HepG2 (cell line): ENCODE data around the gene PDE4D. TPM values are rescaled to one million over a fixed set of nuclear protein-coding genes. Genes with fewer than 3 reads are reported as not detected.

Experiments used
- ATAC-seq: fragments of 200-7000 bp; cut with Tn5 transposase; 3 replicates; pipeline ENCODE4 v1.9.1; 2020; ENCODE audit warnings: mild to moderate bottlenecking, moderate library complexity
- BruUV-seq: library from RNA; stranded (reverse); fragments of 400-500 nt; replicated peaks from 2 replicates; lab custom pipeline; 2021; lab: Mats Ljungman, UMichigan
- CTCF ChIA-PET: fragments of 300-600 bp; formaldehyde crosslinking; extraction: SDS; loops from one replicate; lab custom pipeline; 2021; ENCODE audit warnings: low total read pairs, inconsistent platforms, low intra/inter-chr PET ratio; lab: Yijun Ruan, JAX
- POLR2A ChIA-PET: fragments of 350-600 bp; sonication (Branson Sonifier 250); formaldehyde crosslinking; loops from one replicate; lab custom pipeline; 2020; ENCODE audit warnings: antibody characterized with exemption, inconsistent platforms; lab: Yijun Ruan, JAX
- DNase-seq: peaks from one replicate; pipeline ENCODE4 v3.0.0-alpha.2; 2015; ENCODE audit warnings: low spot score
- FAIRE-seq: peaks from 3 replicates; lab custom pipeline; 2011; peaks lifted over from hg19 to GRCh38; lab: Jason Lieb, UNC
- H2AFZ ChIP-seq: one replicate; pipeline ENCODE4 v1.6.1; 2011; ENCODE audit warnings: low read length, inconsistent platforms
- H3K27ac ChIP-seq: fragments of 300-600 bp; 3 replicates; pipeline ENCODE4 v1.8.0; 2011; ENCODE audit warnings: mixed run types, mild to moderate bottlenecking, mixed read lengths, low read length, inconsistent platforms; ENCODE audit not compliant: insufficient read depth; ENCODE audit errors: extremely low read length
- H3K27me3 ChIP-seq, 2 experiments: fragments of 200-600 bp in 1 of 2; 2 replicates in 1 of 2; 3 replicates in 1 of 2; pipeline versions ENCODE4 v1.6.0 to v1.8.0; 2011; ENCODE audit warnings: low read length in 2 of 2, mild to moderate bottlenecking in 2 of 2, moderate library complexity in 2 of 2, inconsistent platforms in 1 of 2; ENCODE audit not compliant: insufficient read depth in 2 of 2, control insufficient read depth in 1 of 2
- H3K36me3 ChIP-seq, 2 experiments: fragments of 200-600 bp in 1 of 2; replicated peaks in 1 of 2; 2 replicates in 1 of 2; 3 replicates in 1 of 2; pipeline versions ENCODE4 v1.5.1 to v1.8.0; 2011; ENCODE audit warnings: low read length in 2 of 2, inconsistent platforms in 1 of 2; ENCODE audit not compliant: insufficient read depth in 2 of 2, control insufficient read depth in 1 of 2
- H3K4me1 ChIP-seq: 2 replicates; pipeline ENCODE4 v1.5.1; 2012; ENCODE audit warnings: low read length, inconsistent platforms; ENCODE audit not compliant: insufficient read depth
- H3K4me2 ChIP-seq: 2 replicates; pipeline ENCODE4 v1.6.0; 2011; ENCODE audit warnings: low read depth, low read length, inconsistent platforms
- H3K4me3 ChIP-seq, 3 experiments: fragments of 200-600 bp in 1 of 3; sonication (generic), shearing (Covaris generic) in 1 of 3; replicated peaks in 1 of 3; 2 replicates each; pipeline ENCODE4 v1.5.1; 2011 to 2016; ENCODE audit warnings: low read length in 3 of 3, inconsistent platforms in 2 of 3, low read depth in 2 of 3, mild to moderate bottlenecking in 2 of 3, control low read depth in 1 of 3, mixed read lengths in 1 of 3; ENCODE audit not compliant: insufficient read depth in 1 of 3
- H3K79me2 ChIP-seq: one replicate; pipeline ENCODE4 v1.6.1; 2011; ENCODE audit warnings: low read length, inconsistent platforms; ENCODE audit not compliant: insufficient read depth
- H3K9ac ChIP-seq: 2 replicates; pipeline ENCODE4 v1.6.0; 2011; ENCODE audit warnings: mild to moderate bottlenecking, low read depth, low read length, inconsistent platforms; ENCODE audit not compliant: insufficient read depth
- H3K9me3 ChIP-seq: 2 replicates; pipeline ENCODE4 v1.5.1; 2012; ENCODE audit warnings: mild to moderate bottlenecking, low read length
- H4K20me1 ChIP-seq: 2 replicates; pipeline ENCODE4 v1.6.0; 2011; ENCODE audit warnings: inconsistent platforms, mild to moderate bottlenecking, low read length, moderate library complexity; ENCODE audit not compliant: insufficient read depth
- KAT7 ChIP-seq: IDR thresholded peaks from 2 replicates; pipeline ENCODE4 v1.6.1; 2018; ENCODE audit warnings: borderline replicate concordance, missing compliant biosample characterization
- KDM1A ChIP-seq: IDR thresholded peaks from 2 replicates; pipeline ENCODE4 v1.6.1; 2016; ENCODE audit warnings: missing compliant biosample characterization
- NCOA5 ChIP-seq: sonication (generic); formaldehyde crosslinking; IDR thresholded peaks from 2 replicates; pipeline ENCODE4 v1.4.0; 2020; ENCODE audit warnings: missing genetic modification reagents
- PAWR ChIP-seq: sonication (generic); formaldehyde crosslinking; IDR thresholded peaks from 2 replicates; pipeline ENCODE4 v1.4.0; 2020; ENCODE audit warnings: missing genetic modification reagents, mild to moderate bottlenecking, borderline replicate concordance
- ZNF546 ChIP-seq: sonication (generic); formaldehyde crosslinking; conservative IDR thresholded peaks from 2 replicates; pipeline ENCODE4 v1.8.1; 2023; ENCODE audit warnings: mild to moderate bottlenecking, missing genetic modification reagents
- ZNF567 ChIP-seq: sonication (generic); formaldehyde crosslinking; IDR thresholded peaks from 2 replicates; pipeline ENCODE4 v1.8.1; 2023; ENCODE audit warnings: mild to moderate bottlenecking, missing genetic modification reagents, borderline replicate concordance
- ZNF781 ChIP-seq: sonication (generic); formaldehyde crosslinking; IDR thresholded peaks from 2 replicates; pipeline ENCODE4 v1.5.1; 2020; ENCODE audit warnings: borderline replicate concordance, mild to moderate bottlenecking, missing genetic modification reagents; ENCODE audit errors: not compliant biosample characterization
- WGBS: methylation state at CpG from one replicate; pipeline ENCODE4 v1.1.6; 2017; ENCODE audit warnings: low lambda C conversion rate; 5-methylcytosine and 5-hydroxymethylcytosine counted together
- in situ Hi-C: cut with HindIII; loops from 2 replicates; pipeline ENCODE4 v1.10.0; 2017; ENCODE audit warnings: low pct_unique_long_range_greater_than_20kb; ENCODE audit not compliant: extremely low pct_ligation_motif_present
- intact Hi-C: fragments of 100-400 bp; cut with micrococcal nuclease; formaldehyde crosslinking; loops from one replicate; pipeline ENCODE4 v1.10.0; 2022; ENCODE audit not compliant: unreplicated experiment
- polyA plus RNA-seq, 8 experiments: library from polyadenylated mRNA; depleted of rRNA in 3 of 8; stranded (reverse) in 7 of 8; unstranded in 1 of 8; fragments of >200 nt; fragmentation: Illumina TruSeq in 4 of 8; extraction: Trizol in 4 of 8; gene quantifications; 2 replicates each; pipeline versions ENCODE4 v1.2.1 to v1.2.3, GENCODE V29; 2011 to 2016; ENCODE audit warnings: low read depth in 4 of 8, missing spikeins in 1 of 8, mixed read lengths in 1 of 8; ENCODE audit not compliant: insufficient read depth in 1 of 8
- total RNA-seq, 5 experiments: library from RNA; depleted of rRNA; stranded (reverse); fragments of >200 nt; fragmentation: Illumina TruSeq; extraction: Trizol; gene quantifications; 2 replicates each; pipeline ENCODE4 v1.2.3, GENCODE V29; 2016; ENCODE audit warnings: low read depth in 1 of 5
- TF ChIP-seq, protein P1 (sequence below): sonication (generic); formaldehyde crosslinking; IDR thresholded peaks from 2 replicates; pipeline ENCODE4 v1.5.1; 2020; ENCODE audit warnings: missing genetic modification reagents, mild to moderate bottlenecking, borderline replicate concordance
- TF ChIP-seq, protein P2 (sequence below), 2 experiments: sonication (generic) in 1 of 2; formaldehyde crosslinking in 1 of 2; IDR thresholded peaks; 2 replicates each; pipeline versions ENCODE4 v1.6.1 to v1.9.0; 2014 to 2022; ENCODE audit warnings: antibody characterized with exemption in 1 of 2, borderline replicate concordance in 1 of 2, inconsistent platforms in 1 of 2, low read depth in 1 of 2, missing genetic modification reagents in 1 of 2

PDE4D gene
- total and polyA plus RNA-seq, 2 of the 13 experiments (the other 11 are each of a cell fraction or from before 2014, with no cell fraction given): 7.0 to 12.2 TPM

DNA sequence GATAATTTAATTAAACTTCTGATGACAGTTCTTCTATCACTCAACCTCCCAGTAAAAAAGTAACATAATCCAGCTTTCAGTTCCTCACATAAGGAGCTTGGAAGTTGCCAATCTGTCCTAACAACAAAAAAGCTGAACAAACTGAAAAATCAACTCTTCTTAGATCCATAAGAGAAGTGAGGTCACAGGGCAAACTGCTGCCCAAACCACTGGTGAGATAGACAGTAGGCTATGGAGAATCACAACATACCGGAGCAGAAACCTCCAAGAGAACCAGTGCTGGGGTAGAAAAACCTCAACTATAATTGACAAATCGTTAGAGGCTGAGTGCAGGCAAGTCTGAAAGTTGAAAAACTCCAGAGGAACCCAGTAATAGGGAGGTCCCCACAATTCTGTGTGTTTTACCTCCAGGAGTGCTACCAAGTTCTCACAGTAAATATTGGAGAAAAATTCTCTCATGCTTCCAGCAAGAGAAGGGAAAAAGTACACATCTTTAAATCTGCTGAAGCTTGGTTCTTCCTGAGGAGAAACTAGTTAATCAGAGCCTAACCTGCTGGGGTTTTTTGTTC, 300.0 kb downstream of the PDE4D start:
- H3K4me2 ChIP-seq: no peak overlapping the region
- TF ChIP-seq ZNF781: no peak
- TF ChIP-seq, protein P1, sequence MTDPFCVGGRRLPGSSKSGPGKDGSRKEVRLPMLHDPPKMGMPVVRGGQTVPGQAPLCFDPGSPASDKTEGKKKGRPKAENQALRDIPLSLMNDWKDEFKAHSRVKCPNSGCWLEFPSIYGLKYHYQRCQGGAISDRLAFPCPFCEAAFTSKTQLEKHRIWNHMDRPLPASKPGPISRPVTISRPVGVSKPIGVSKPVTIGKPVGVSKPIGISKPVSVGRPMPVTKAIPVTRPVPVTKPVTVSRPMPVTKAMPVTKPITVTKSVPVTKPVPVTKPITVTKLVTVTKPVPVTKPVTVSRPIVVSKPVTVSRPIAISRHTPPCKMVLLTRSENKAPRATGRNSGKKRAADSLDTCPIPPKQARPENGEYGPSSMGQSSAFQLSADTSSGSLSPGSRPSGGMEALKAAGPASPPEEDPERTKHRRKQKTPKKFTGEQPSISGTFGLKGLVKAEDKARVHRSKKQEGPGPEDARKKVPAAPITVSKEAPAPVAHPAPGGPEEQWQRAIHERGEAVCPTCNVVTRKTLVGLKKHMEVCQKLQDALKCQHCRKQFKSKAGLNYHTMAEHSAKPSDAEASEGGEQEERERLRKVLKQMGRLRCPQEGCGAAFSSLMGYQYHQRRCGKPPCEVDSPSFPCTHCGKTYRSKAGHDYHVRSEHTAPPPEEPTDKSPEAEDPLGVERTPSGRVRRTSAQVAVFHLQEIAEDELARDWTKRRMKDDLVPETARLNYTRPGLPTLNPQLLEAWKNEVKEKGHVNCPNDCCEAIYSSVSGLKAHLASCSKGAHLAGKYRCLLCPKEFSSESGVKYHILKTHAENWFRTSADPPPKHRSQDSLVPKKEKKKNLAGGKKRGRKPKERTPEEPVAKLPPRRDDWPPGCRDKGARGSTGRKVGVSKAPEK (CRISPR knock-in tag): no peak
- no peak for TF ChIP-seq KAT7 (CRISPR knock-in tag)
- no peak for TF ChIP-seq ZNF546 (CRISPR knock-in tag)
- TF ChIP-seq, protein P2, sequence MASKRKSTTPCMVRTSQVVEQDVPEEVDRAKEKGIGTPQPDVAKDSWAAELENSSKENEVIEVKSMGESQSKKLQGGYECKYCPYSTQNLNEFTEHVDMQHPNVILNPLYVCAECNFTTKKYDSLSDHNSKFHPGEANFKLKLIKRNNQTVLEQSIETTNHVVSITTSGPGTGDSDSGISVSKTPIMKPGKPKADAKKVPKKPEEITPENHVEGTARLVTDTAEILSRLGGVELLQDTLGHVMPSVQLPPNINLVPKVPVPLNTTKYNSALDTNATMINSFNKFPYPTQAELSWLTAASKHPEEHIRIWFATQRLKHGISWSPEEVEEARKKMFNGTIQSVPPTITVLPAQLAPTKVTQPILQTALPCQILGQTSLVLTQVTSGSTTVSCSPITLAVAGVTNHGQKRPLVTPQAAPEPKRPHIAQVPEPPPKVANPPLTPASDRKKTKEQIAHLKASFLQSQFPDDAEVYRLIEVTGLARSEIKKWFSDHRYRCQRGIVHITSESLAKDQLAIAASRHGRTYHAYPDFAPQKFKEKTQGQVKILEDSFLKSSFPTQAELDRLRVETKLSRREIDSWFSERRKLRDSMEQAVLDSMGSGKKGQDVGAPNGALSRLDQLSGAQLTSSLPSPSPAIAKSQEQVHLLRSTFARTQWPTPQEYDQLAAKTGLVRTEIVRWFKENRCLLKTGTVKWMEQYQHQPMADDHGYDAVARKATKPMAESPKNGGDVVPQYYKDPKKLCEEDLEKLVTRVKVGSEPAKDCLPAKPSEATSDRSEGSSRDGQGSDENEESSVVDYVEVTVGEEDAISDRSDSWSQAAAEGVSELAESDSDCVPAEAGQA (IDR thresholded peaks at IDR 0.05; ENCODE audit: low read depth): no peak
- TF ChIP-seq, protein P2 (CRISPR knock-in tag; IDR thresholded peaks at IDR 0.05; ENCODE audit: borderline replicate concordance): no peak
- TF ChIP-seq KDM1A (CRISPR knock-in tag): no peak
- TF ChIP-seq PAWR (CRISPR knock-in tag): no peak
- no peak for TF ChIP-seq NCOA5
- no peak for TF ChIP-seq ZNF567
- no peaks in the 10 kb centered on the region for H3K4me1 ChIP-seq
- no peak overlapping the region for H3K27ac ChIP-seq
- no peak for ATAC-seq
- in situ Hi-C loops (no loop called here), intact Hi-C loops (no loop called here)
- no peaks in the 10 kb centered on the region for H4K20me1 ChIP-seq
- CTCF ChIA-PET: no interaction called here
- no peak for DNase-seq
- no peaks in the 10 kb centered on the region for H3K27me3 ChIP-seq
- no peaks in the 10 kb centered on the region for H3K36me3 ChIP-seq
- no peaks in the 10 kb centered on the region for H3K79me2 ChIP-seq
- H3K9ac ChIP-seq: no peak overlapping the region
- no peak overlapping the region for H2AFZ ChIP-seq
- BruUV-seq: no TSS peak
- no peaks in the 10 kb centered on the region for H3K9me3 ChIP-seq
- FAIRE-seq: no peak
- 60% methylated on average over 2 of the region's 2 CpGs for WGBS
- POLR2A ChIA-PET: no interaction called here
- no peak overlapping the region for H3K4me3 ChIP-seq
